ENCODE results near the gene CLPSL2. TPM values are rescaled to one million over a fixed set of nuclear protein-coding genes. Genes with fewer than 3 reads are reported as not detected.

Gene CLPSL2
- polyA plus RNA-seq, 2 donors = not detected

- Histone ChIP-seq H3K36me3 (ENCODE audit: control insufficient read depth in 2 of 2, insufficient read depth in 2 of 2, low read length in 1 of 2) (no peaks in the 10 kb centered on the region), H3K27me3 (ENCODE audit: control insufficient read depth in 1 of 2, insufficient read depth in 2 of 2, low read length in 2 of 2) (peaks cover 0 to 6% of the 10 kb centered on the region in 2 donors), H3K4me3 (ENCODE audit: low read depth in 1 of 2, low read length in 2 of 2) (no peak overlapping the region), H3K4me1 (ENCODE audit: control insufficient read depth in 2 of 2, insufficient read depth in 2 of 2, low read length in 1 of 2) (no peaks in the 10 kb centered on the region), H3K27ac (ENCODE audit: low read depth in 2 of 2, low read length in 1 of 2) (no peak overlapping the region), H3K9me3 (ENCODE audit: control insufficient read depth in 2 of 2, insufficient read depth in 1 of 2, low read depth in 1 of 2, low read length in 1 of 2) (no peaks in the 10 kb centered on the region)
- WGBS, 2 donors = 45 to 51% methylated on average over 3 of the region's 3 CpGs
Observed at GRCh38 chr6:35782424-35782823, 6.0 kb downstream of the CLPSL2 start.

GRCh38 chr6:35784200-35784599, 7.8 kb downstream of the CLPSL2 start:
- Histone ChIP-seq H3K4me3 (ENCODE audit: low read depth in 1 of 2, low read length in 2 of 2) (no peak overlapping the region), H3K27me3 (ENCODE audit: control insufficient read depth in 1 of 2, insufficient read depth in 2 of 2, low read length in 2 of 2) (peaks cover 0 to 12% of the 10 kb centered on the region in 2 donors), H3K36me3 (ENCODE audit: control insufficient read depth in 2 of 2, insufficient read depth in 2 of 2, low read length in 1 of 2) (no peaks in the 10 kb centered on the region), H3K9me3 (ENCODE audit: control insufficient read depth in 2 of 2, insufficient read depth in 1 of 2, low read depth in 1 of 2, low read length in 1 of 2) (no peaks in the 10 kb centered on the region), H3K4me1 (ENCODE audit: control insufficient read depth in 2 of 2, insufficient read depth in 2 of 2, low read length in 1 of 2) (no peaks in the 10 kb centered on the region), H3K27ac (ENCODE audit: low read depth in 2 of 2, low read length in 1 of 2) (no peak overlapping the region)
- WGBS, 2 donors = 48 to 49% methylated on average over 2 of the region's 2 CpGs

- no peak overlapping the region for H3K4me3 ChIP-seq (ENCODE audit: low read depth in 1 of 2, low read length in 2 of 2)
- H3K9me3 ChIP-seq (ENCODE audit: control insufficient read depth in 2 of 2, insufficient read depth in 1 of 2, low read depth in 1 of 2, low read length in 1 of 2) = no peaks in the 10 kb centered on the region
- H3K36me3 ChIP-seq (ENCODE audit: control insufficient read depth in 2 of 2, insufficient read depth in 2 of 2, low read length in 1 of 2) = no peaks in the 10 kb centered on the region
- no peak overlapping the region for H3K27ac ChIP-seq (ENCODE audit: low read depth in 2 of 2, low read length in 1 of 2)
- H3K27me3 ChIP-seq (ENCODE audit: control insufficient read depth in 1 of 2, insufficient read depth in 2 of 2, low read length in 2 of 2) = peaks cover 0 to 14% of the 10 kb centered on the region in 2 donors
- WGBS, 2 donors = 65 to 70% methylated on average over 2 of the region's 2 CpGs
- H3K4me1 ChIP-seq (ENCODE audit: control insufficient read depth in 2 of 2, insufficient read depth in 2 of 2, low read length in 1 of 2) = no peaks in the 10 kb centered on the region
Observed at GRCh38 chr6:35786272-35786671, 9.9 kb downstream of the CLPSL2 start.

- H3K27ac ChIP-seq (ENCODE audit: low read depth in 2 of 2, low read length in 1 of 2) = no peak overlapping the region
- H3K36me3 ChIP-seq (ENCODE audit: control insufficient read depth in 2 of 2, insufficient read depth in 2 of 2, low read length in 1 of 2) = no peaks in the 10 kb centered on the region
- peaks cover 0 to 14% of the 10 kb centered on the region in 2 donors for H3K27me3 ChIP-seq (ENCODE audit: control insufficient read depth in 1 of 2, insufficient read depth in 2 of 2, low read length in 2 of 2)
- H3K4me1 ChIP-seq (ENCODE audit: control insufficient read depth in 2 of 2, insufficient read depth in 2 of 2, low read length in 1 of 2) = no peaks in the 10 kb centered on the region
- no peak overlapping the region for H3K4me3 ChIP-seq (ENCODE audit: low read depth in 1 of 2, low read length in 2 of 2)
- no peaks in the 10 kb centered on the region for H3K9me3 ChIP-seq (ENCODE audit: control insufficient read depth in 2 of 2, insufficient read depth in 1 of 2, low read depth in 1 of 2, low read length in 1 of 2)
- WGBS, 2 donors = 23 to 46% methylated on average over 25 of the region's 25 CpGs
Observed at GRCh38 chr6:35786810-35787209, 10.4 kb downstream of the CLPSL2 start.

- WGBS, 2 donors = 64 to 67% methylated on average over 13 of the region's 13 CpGs
- peaks cover 0 to 14% of the 10 kb centered on the region in 2 donors for H3K27me3 ChIP-seq (ENCODE audit: control insufficient read depth in 1 of 2, insufficient read depth in 2 of 2, low read length in 2 of 2)
- H3K36me3 ChIP-seq (ENCODE audit: control insufficient read depth in 2 of 2, insufficient read depth in 2 of 2, low read length in 1 of 2) = no peaks in the 10 kb centered on the region
- no peak overlapping the region for H3K27ac ChIP-seq (ENCODE audit: low read depth in 2 of 2, low read length in 1 of 2)
- H3K4me1 ChIP-seq (ENCODE audit: control insufficient read depth in 2 of 2, insufficient read depth in 2 of 2, low read length in 1 of 2) = no peaks in the 10 kb centered on the region
- H3K9me3 ChIP-seq (ENCODE audit: control insufficient read depth in 2 of 2, insufficient read depth in 1 of 2, low read depth in 1 of 2, low read length in 1 of 2) = no peaks in the 10 kb centered on the region
- H3K4me3 ChIP-seq (ENCODE audit: low read depth in 1 of 2, low read length in 2 of 2) = no peak overlapping the region
Observed at GRCh38 chr6:35787266-35788218, 11.1 kb downstream of the CLPSL2 start.

- peaks cover 0 to 14% of the 10 kb centered on the region in 2 donors for H3K27me3 ChIP-seq (ENCODE audit: control insufficient read depth in 1 of 2, insufficient read depth in 2 of 2, low read length in 2 of 2)
- H3K27ac ChIP-seq (ENCODE audit: low read depth in 2 of 2, low read length in 1 of 2) = no peak overlapping the region
- H3K4me1 ChIP-seq (ENCODE audit: control insufficient read depth in 2 of 2, insufficient read depth in 2 of 2, low read length in 1 of 2) = no peaks in the 10 kb centered on the region
- H3K36me3 ChIP-seq (ENCODE audit: control insufficient read depth in 2 of 2, insufficient read depth in 2 of 2, low read length in 1 of 2) = no peaks in the 10 kb centered on the region
- H3K9me3 ChIP-seq (ENCODE audit: control insufficient read depth in 2 of 2, insufficient read depth in 1 of 2, low read depth in 1 of 2, low read length in 1 of 2) = no peaks in the 10 kb centered on the region
- H3K4me3 ChIP-seq (ENCODE audit: low read depth in 1 of 2, low read length in 2 of 2) = no peak overlapping the region
- 58% methylated on average over 4 of the region's 4 CpGs for WGBS, 2 donors
Observed at GRCh38 chr6:35788423-35788982, 12.1 kb downstream of the CLPSL2 start.

GRCh38 chr6:35790683-35791082, 14.3 kb downstream of the CLPSL2 start:
- Histone ChIP-seq H3K4me3 (ENCODE audit: low read depth in 1 of 2, low read length in 2 of 2) (no peak overlapping the region), H3K4me1 (ENCODE audit: control insufficient read depth in 2 of 2, insufficient read depth in 2 of 2, low read length in 1 of 2) (no peaks in the 10 kb centered on the region), H3K27me3 (ENCODE audit: control insufficient read depth in 1 of 2, insufficient read depth in 2 of 2, low read length in 2 of 2) (peaks cover 0 to 14% of the 10 kb centered on the region in 2 donors), H3K36me3 (ENCODE audit: control insufficient read depth in 2 of 2, insufficient read depth in 2 of 2, low read length in 1 of 2) (no peaks in the 10 kb centered on the region), H3K9me3 (ENCODE audit: control insufficient read depth in 2 of 2, insufficient read depth in 1 of 2, low read depth in 1 of 2, low read length in 1 of 2) (no peaks in the 10 kb centered on the region), H3K27ac (ENCODE audit: low read depth in 2 of 2, low read length in 1 of 2) (no peak overlapping the region)
- 64 to 76% methylated on average over 5 of the region's 5 CpGs for WGBS, 2 donors

GRCh38 chr6:35794536-35795452, 18.4 kb downstream of the CLPSL2 start:
- Histone ChIP-seq H3K27ac (ENCODE audit: low read depth in 2 of 2, low read length in 1 of 2) (no peak overlapping the region), H3K27me3 (ENCODE audit: control insufficient read depth in 1 of 2, insufficient read depth in 2 of 2, low read length in 2 of 2) (peaks cover 0 to 2% of the 10 kb centered on the region in 2 donors), H3K36me3 (ENCODE audit: control insufficient read depth in 2 of 2, insufficient read depth in 2 of 2, low read length in 1 of 2) (no peaks in the 10 kb centered on the region), H3K4me3 (ENCODE audit: low read depth in 1 of 2, low read length in 2 of 2) (no peak overlapping the region), H3K9me3 (ENCODE audit: control insufficient read depth in 2 of 2, insufficient read depth in 1 of 2, low read depth in 1 of 2, low read length in 1 of 2) (no peaks in the 10 kb centered on the region), H3K4me1 (ENCODE audit: control insufficient read depth in 2 of 2, insufficient read depth in 2 of 2, low read length in 1 of 2) (peaks cover 0 to 5% of the 10 kb centered on the region in 2 donors)
- 87 to 89% methylated on average over 17 of the region's 17 CpGs for WGBS, 2 donors

- 78 to 84% methylated on average over 11 of the region's 11 CpGs for WGBS, 2 donors
- H3K4me3 ChIP-seq (ENCODE audit: low read depth in 1 of 2, low read length in 2 of 2) = no peak overlapping the region
Observed at GRCh38 chr6:35795453-35796071, 19.2 kb downstream of the CLPSL2 start.

More at GRCh38 chr6:35795453-35796071, 19.2 kb downstream of the CLPSL2 start:
- no peaks in the 10 kb centered on the region for H3K36me3 ChIP-seq (ENCODE audit: control insufficient read depth in 2 of 2, insufficient read depth in 2 of 2, low read length in 1 of 2)
- no peak overlapping the region for H3K27ac ChIP-seq (ENCODE audit: low read depth in 2 of 2, low read length in 1 of 2)
- H3K27me3 ChIP-seq (ENCODE audit: control insufficient read depth in 1 of 2, insufficient read depth in 2 of 2, low read length in 2 of 2) = no peaks in the 10 kb centered on the region
- no peaks in the 10 kb centered on the region for H3K9me3 ChIP-seq (ENCODE audit: control insufficient read depth in 2 of 2, insufficient read depth in 1 of 2, low read depth in 1 of 2, low read length in 1 of 2)
- peaks cover 0 to 5% of the 10 kb centered on the region in 2 donors for H3K4me1 ChIP-seq (ENCODE audit: control insufficient read depth in 2 of 2, insufficient read depth in 2 of 2, low read length in 1 of 2)

All from esophagus (tissue), 2 donors.